G401 (cell line): Measurements from ENCODE around the gene POLR3E. TPM values are rescaled to one million over a fixed set of nuclear protein-coding genes. Genes with fewer than 3 reads are reported as not detected.

Experiments
- DNase-seq: peaks from one replicate; pipeline ENCODE4 v3.0.0-alpha.2; 2015; ENCODE audit warnings: low spot score
- in situ Hi-C: cut with HindIII; loops from 2 replicates; pipeline ENCODE4 v1.10.0; 2016; ENCODE audit warnings: low sequenced_read_pairs, mixed read lengths
- total RNA-seq: library from RNA; depleted of rRNA; stranded (reverse); fragments of >200 nt; shearing (Covaris generic); gene quantifications from 2 replicates; pipeline ENCODE4 v1.2.3, GENCODE V29; 2014; rRNA removed

POLR3E gene
- total RNA-seq, 1 experiment from 2014 or later = 54.2 TPM

GRCh38 chr16:22374311-22375116, 77.3 kb downstream of the POLR3E start, which contains the start of gene CDR2:
TSS of gene CDR2 (minus strand) at chr16:22374619. CDS start at chr16:22374309, 310 bp downstream.
- in situ Hi-C loops = no loop called here
- peak; percentile 96 for DNase-seq

DNA sequence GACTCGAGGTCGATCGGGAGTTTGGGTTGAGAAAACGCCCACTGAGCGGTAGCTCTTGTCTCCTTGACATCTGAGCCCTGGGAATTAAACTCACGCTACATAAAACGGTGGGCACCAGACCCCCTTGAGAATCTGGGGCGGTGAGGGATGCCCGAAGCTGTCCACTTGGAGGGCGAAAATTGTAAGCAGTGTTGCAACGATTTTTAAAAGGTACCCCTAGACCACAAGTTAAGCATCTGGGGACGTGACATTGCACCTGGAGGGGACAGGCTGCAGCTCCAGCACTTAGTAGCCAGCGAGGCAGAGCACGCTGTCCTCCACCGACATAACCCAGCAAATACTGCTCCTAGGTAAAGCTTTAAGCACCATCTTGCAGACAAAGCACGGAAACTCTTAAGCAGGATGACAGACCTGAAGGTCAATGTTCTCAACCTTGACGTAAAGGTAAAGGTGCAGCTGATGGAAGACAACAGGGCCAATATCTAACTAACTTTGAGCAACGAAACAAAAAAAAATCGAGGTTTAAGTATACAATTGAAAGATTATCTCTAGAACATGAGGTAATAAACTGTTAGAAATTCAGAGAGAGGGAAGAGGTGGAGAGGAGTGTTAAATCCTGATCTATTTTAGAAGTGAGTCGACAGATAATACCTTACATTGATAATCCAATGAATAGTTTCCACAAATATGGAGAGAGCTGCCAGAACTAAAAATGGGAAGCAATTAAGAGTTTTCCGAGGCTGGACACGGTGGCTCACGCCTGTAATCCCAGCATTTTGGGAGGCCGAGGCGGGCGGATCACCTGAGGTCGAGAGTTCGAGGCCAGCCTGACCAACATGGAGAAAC, 78.1 kb downstream of the POLR3E start:
- peak; percentile 39 for DNase-seq
- in situ Hi-C loops = no loop called here

- in situ Hi-C loops = no loop called here
- no peak for DNase-seq
Observed at GRCh38 chr16:22375963-22376640, 78.9 kb downstream of the POLR3E start.

GRCh38 chr16:22379656-22380055, 82.4 kb downstream of the POLR3E start:
- DNase-seq = no peak
- in situ Hi-C loops = no loop called here

GRCh38 chr16:22380529-22380928, 83.3 kb downstream of the POLR3E start:
- in situ Hi-C loops = no loop called here

DNA sequence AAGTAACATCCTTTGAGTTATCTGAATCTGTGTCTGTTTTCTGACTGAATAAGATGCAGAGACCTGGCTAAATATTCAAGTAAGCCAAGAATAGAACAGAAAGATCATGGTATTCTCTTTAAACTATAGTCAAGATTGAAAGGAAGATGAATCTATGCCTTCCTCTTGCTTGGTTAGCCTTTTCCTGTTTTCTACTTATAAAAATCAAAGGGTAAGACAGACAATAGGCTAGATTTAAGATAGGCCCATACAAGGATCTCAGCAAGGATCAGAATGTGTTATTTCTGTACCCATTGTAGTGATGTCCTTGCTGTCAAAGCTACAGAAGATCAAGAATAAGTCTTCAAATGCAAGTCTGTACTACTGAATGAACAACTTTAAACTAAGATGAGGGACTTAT, 84.2 kb downstream of the POLR3E start:
- in situ Hi-C loops = no loop called here
- no peak for DNase-seq

More at GRCh38 chr16:22380529-22380928, 83.3 kb downstream of the POLR3E start:
- DNase-seq = no peak

- DNase-seq = no peak
- in situ Hi-C loops = no loop called here
Observed at GRCh38 chr16:22383827-22384226, 86.6 kb downstream of the POLR3E start.

Other genes starting within 250 kb of the POLR3E start
- gene VWA3A, start 204.9 kb upstream of the POLR3E start, total RNA-seq = 0.03 TPM in 1 of 2 replicates, not detected in the other
- not detected in 2 replicates for gene SDR42E2, start 134.9 kb upstream of the POLR3E start, total RNA-seq
- gene EEF2K, start 91.1 kb upstream of the POLR3E start, total RNA-seq = 18.6 and 22.0 TPM in 2 replicates
- 22.6 and 33.2 TPM in 2 replicates for gene CDR2, start 77.2 kb downstream of the POLR3E start, total RNA-seq
- gene NPIPB5, start 213.5 kb downstream of the POLR3E start, total RNA-seq = 10.7 and 19.4 TPM in 2 replicates